Parathyroid adenoma (tissue), 2 donors: ENCODE data around the gene FAH.

Experiments
- H2AFZ ChIP-seq: fragments of 300-600 bp; sonication (generic); one replicate; pipeline ENCODE4 v1.7.0; 2017; ENCODE audit warnings: antibody characterized with exemption, mild to moderate bottlenecking
- H3K27ac ChIP-seq: fragments of 300-600 bp; sonication (generic); one replicate; pipeline ENCODE4 v1.7.0; 2017
- H3K27me3 ChIP-seq: fragments of 300-600 bp; sonication (generic); one replicate; pipeline ENCODE4 v1.7.0; 2017; ENCODE audit warnings: low read length; ENCODE audit not compliant: control insufficient read depth, insufficient read depth
- H3K36me3 ChIP-seq: fragments of 300-600 bp; sonication (generic); one replicate; pipeline ENCODE4 v1.7.0; 2017; ENCODE audit warnings: low read length; ENCODE audit not compliant: control insufficient read depth, insufficient read depth
- H3K4me1 ChIP-seq: fragments of 300-600 bp; sonication (generic); one replicate; pipeline ENCODE4 v1.7.0; 2017; ENCODE audit warnings: control low read depth
- H3K4me2 ChIP-seq: fragments of 300-600 bp; sonication (generic); one replicate; pipeline ENCODE4 v1.7.0; 2017; ENCODE audit warnings: low read length
- H3K4me3 ChIP-seq: fragments of 300-600 bp; sonication (generic); one replicate; pipeline ENCODE4 v1.7.0; 2017; ENCODE audit warnings: low read depth, low read length
- H3K79me2 ChIP-seq: fragments of 300-600 bp; sonication (generic); one replicate; pipeline ENCODE4 v1.7.0; 2017; ENCODE audit warnings: control low read depth
- H3K9ac ChIP-seq: fragments of 300-600 bp; sonication (generic); one replicate; pipeline ENCODE4 v1.7.0; 2017; ENCODE audit warnings: mild to moderate bottlenecking
- H3K9me3 ChIP-seq: fragments of 300-600 bp; sonication (generic); one replicate; pipeline ENCODE4 v1.7.0; 2017; ENCODE audit warnings: low read length; ENCODE audit not compliant: control insufficient read depth
- CTCF ChIP-seq: fragments of 300-600 bp; sonication (generic); IDR thresholded peaks from one replicate; pipeline ENCODE4 v1.7.0; 2017; ENCODE audit warnings: antibody characterized with exemption, mild to moderate bottlenecking
- donor health status: primary hyperparathyroidism.

The FAH gene

GRCh38 chr15:80156176-80156720 lies 3.4 kb downstream of the FAH start:
- no peak for TF ChIP-seq CTCF
- Histone ChIP-seq H3K27me3 (no peaks in the 10 kb centered on the region), H3K79me2 (no peaks in the 10 kb centered on the region), H3K4me3 (no peak overlapping the region), H3K9me3 (no peaks in the 10 kb centered on the region), H3K4me2 (no peak overlapping the region), H3K4me1 (no peaks in the 10 kb centered on the region), H3K9ac (no peak overlapping the region), H3K27ac (no peak overlapping the region), H2AFZ (no peak overlapping the region), H3K36me3 (no peaks in the 10 kb centered on the region)

- H3K79me2 ChIP-seq, result no peaks in the 10 kb centered on the region
- no peak overlapping the region for H3K9ac ChIP-seq
- no peak for TF ChIP-seq CTCF
- H3K9me3 ChIP-seq, result no peaks in the 10 kb centered on the region
- H3K27me3 ChIP-seq, result no peaks in the 10 kb centered on the region
- no peak overlapping the region for H3K4me3 ChIP-seq
- no peak overlapping the region for H3K4me2 ChIP-seq
- H2AFZ ChIP-seq, result no peak overlapping the region
- no peaks in the 10 kb centered on the region for H3K36me3 ChIP-seq
- no peak overlapping the region for H3K27ac ChIP-seq
- no peaks in the 10 kb centered on the region for H3K4me1 ChIP-seq
Measured at GRCh38 chr15:80157215-80157614, 4.4 kb downstream of the FAH start.

GRCh38 chr15:80159301-80159700 lies 6.5 kb downstream of the FAH start:
- TF ChIP-seq CTCF, result no peak
- Histone ChIP-seq H3K9me3 (no peaks in the 10 kb centered on the region), H3K4me2 (no peak overlapping the region), H2AFZ (no peak overlapping the region), H3K79me2 (no peaks in the 10 kb centered on the region), H3K27ac (no peak overlapping the region), H3K36me3 (no peaks in the 10 kb centered on the region), H3K27me3 (no peaks in the 10 kb centered on the region), H3K4me1 (no peaks in the 10 kb centered on the region), H3K9ac (no peak overlapping the region), H3K4me3 (no peak overlapping the region)

GRCh38 chr15:80159811-80160569 lies 7.2 kb downstream of the FAH start:
- Histone ChIP-seq H3K79me2 (no peaks in the 10 kb centered on the region), H3K36me3 (no peaks in the 10 kb centered on the region), H3K9ac (no peak overlapping the region), H3K4me2 (no peak overlapping the region), H3K4me3 (no peak overlapping the region), H3K27ac (no peak overlapping the region), H2AFZ (no peak overlapping the region), H3K9me3 (no peaks in the 10 kb centered on the region), H3K4me1 (no peaks in the 10 kb centered on the region), H3K27me3 (no peaks in the 10 kb centered on the region)
- no peak for TF ChIP-seq CTCF
